ENCODE measurements around the gene TDO2.

GRCh38 chr4:155885666-155886065, 17.8 kb upstream of the TDO2 start:
- TF ChIP-seq POLR2AphosphoS5 (IDR thresholded peaks at IDR 0.05; ENCODE audit: low read depth, low read length) (no peak), POLR2A (IDR thresholded peaks at IDR 0.05; ENCODE audit: low read depth, low read length) (no peak)

Data from GM12892 (cell line).